Naive B cell (primary cell): ENCODE measurements around the gene SIVA1. TPM values are rescaled to one million over a fixed set of nuclear protein-coding genes. Genes with fewer than 3 reads are reported as not detected.
"Not testable (repeated sequence)": the region's sequence is repeated elsewhere in the genome, so short reads cannot be mapped to it uniquely, and the experiment has no call there.

Source experiments
- ATAC-seq, 2 donors: fragments of 150-1000 bp; cut with Tn5 transposase; 2 replicates each; pipeline ENCODE4 v1.10.0; 2021; ENCODE audit warnings: low read depth in 2 of 2, mild to moderate bottlenecking in 2 of 2, moderate library complexity in 2 of 2
- DNase-seq: peaks from one replicate; pipeline ENCODE4 v3.0.0; 2022
- H3K27ac Mint-ChIP-seq, 6 donors: one replicate each; pipeline ENCODE4 v1.8.0; 2020 to 2022; ENCODE audit warnings: mild to moderate bottlenecking in 6 of 6, mixed read lengths in 6 of 6, moderate library complexity in 5 of 6, inconsistent platforms in 2 of 6
- H3K27me3 Mint-ChIP-seq, 3 donors: one replicate each; pipeline ENCODE4 v1.8.0; 2021 to 2022; ENCODE audit warnings: mixed read lengths in 3 of 3, mild to moderate bottlenecking in 1 of 3
- H3K36me3 Mint-ChIP-seq, 2 donors: one replicate each; pipeline ENCODE4 v1.8.0; 2020 to 2022; ENCODE audit warnings: mixed read lengths in 2 of 2, inconsistent platforms in 1 of 2, mild to moderate bottlenecking in 1 of 2
- H3K4me1 Mint-ChIP-seq, 3 donors: one replicate each; pipeline ENCODE4 v1.8.0; 2020 to 2022; ENCODE audit warnings: mixed read lengths in 3 of 3, inconsistent platforms in 1 of 3, mild to moderate bottlenecking in 1 of 3, moderate library complexity in 1 of 3
- H3K4me3 Mint-ChIP-seq, 8 donors: one replicate each; pipeline ENCODE4 v1.8.0; 2020 to 2022; ENCODE audit warnings: mild to moderate bottlenecking in 8 of 8, mixed read lengths in 8 of 8, moderate library complexity in 8 of 8, inconsistent platforms in 2 of 8
- H3K9me3 Mint-ChIP-seq, 7 donors: one replicate each; pipeline ENCODE4 v1.8.0; 2020 to 2022; ENCODE audit warnings: mixed read lengths in 7 of 7, mild to moderate bottlenecking in 5 of 7, inconsistent platforms in 2 of 7, moderate library complexity in 1 of 7
- polyA plus RNA-seq, 6 donors: library from polyadenylated mRNA; unstranded; fragments of 300-500 nt; fragmentation: Illumina TruSeq; gene quantifications; one replicate each; pipeline ENCODE4 v1.2.3, GENCODE V29; 2021; ENCODE audit warnings: low read depth in 6 of 6

Gene SIVA1
- polyA plus RNA-seq, 6 donors from 2014 or later = 191 to 266 (median 227) TPM

DNA sequence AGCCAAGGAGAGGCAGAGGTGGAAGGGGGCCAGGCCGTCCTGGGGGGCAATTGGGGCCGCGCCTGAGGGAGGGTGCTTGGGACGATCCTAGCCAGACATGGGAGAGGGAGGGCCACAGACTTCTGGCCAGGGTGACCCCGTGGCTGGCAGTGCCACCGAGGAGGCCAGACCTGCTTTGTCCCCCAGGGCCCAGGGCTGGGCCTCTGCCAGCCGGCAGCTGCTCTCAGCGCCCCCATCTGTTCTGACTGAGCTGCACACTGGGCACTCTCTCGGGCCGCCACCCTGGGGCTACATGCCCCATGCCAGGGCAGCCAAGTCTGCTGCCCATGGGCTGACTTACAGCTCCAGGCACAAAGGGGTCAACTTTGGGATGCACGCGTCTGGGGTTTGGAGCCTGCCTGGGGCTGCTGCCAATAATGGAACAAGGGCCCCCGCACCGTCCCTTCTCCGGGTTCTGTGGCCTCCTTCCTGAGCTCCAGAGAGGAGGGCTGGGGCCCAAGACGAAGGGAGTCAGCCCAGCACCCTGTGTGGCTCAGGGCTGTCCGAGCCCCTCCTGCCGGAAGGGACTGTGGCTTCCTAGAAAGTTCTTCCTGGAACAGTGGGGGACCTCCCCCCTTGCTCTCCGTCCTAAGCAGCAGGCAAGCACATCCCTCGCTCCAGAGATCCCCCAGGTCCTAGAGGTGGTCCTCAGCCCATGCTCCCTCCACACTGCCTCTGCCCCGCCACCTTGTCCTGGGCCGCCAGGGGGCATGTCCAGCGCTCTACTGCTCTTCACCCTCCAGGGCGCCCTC lies 27.8 kb upstream of the SIVA1 start:
- no peak for ATAC-seq
- peaks cover 0 to 6% (median 5%) of the 10 kb centered on the region in 3 donors for H3K4me1 Mint-ChIP-seq
- peak overlapping the region; percentile 30 to 77 (median 65) for H3K4me3 Mint-ChIP-seq
- H3K36me3 Mint-ChIP-seq = no peaks in the 10 kb centered on the region
- no peak for DNase-seq
- peaks cover 0 to 15% (median 8%) of the 10 kb centered on the region in 3 donors for H3K27me3 Mint-ChIP-seq
- H3K9me3 Mint-ChIP-seq = no peaks in the 10 kb centered on the region
- H3K27ac Mint-ChIP-seq = peak overlapping the region in 1 of 6 donors; percentile 24

GRCh38 chr14:104725772-104726548 lies 27.0 kb upstream of the SIVA1 start:
- H3K4me3 Mint-ChIP-seq = peak overlapping the region in 5 of 8 donors; percentile 30 to 66 (median 60)
- peaks cover 0 to 6% (median 5%) of the 10 kb centered on the region in 3 donors for H3K4me1 Mint-ChIP-seq
- no peak overlapping the region for H3K27ac Mint-ChIP-seq
- ATAC-seq (no peak), DNase-seq (no peak)
- no peaks in the 10 kb centered on the region for H3K36me3 Mint-ChIP-seq
- H3K9me3 Mint-ChIP-seq = no peaks in the 10 kb centered on the region
- peaks cover 0 to 15% (median 8%) of the 10 kb centered on the region in 3 donors for H3K27me3 Mint-ChIP-seq

- peak overlapping the region in 1 of 6 donors; percentile 95 for H3K27ac Mint-ChIP-seq
Observed at GRCh38 chr14:104726600-104727451, 26.1 kb upstream of the SIVA1 start.

DNA sequence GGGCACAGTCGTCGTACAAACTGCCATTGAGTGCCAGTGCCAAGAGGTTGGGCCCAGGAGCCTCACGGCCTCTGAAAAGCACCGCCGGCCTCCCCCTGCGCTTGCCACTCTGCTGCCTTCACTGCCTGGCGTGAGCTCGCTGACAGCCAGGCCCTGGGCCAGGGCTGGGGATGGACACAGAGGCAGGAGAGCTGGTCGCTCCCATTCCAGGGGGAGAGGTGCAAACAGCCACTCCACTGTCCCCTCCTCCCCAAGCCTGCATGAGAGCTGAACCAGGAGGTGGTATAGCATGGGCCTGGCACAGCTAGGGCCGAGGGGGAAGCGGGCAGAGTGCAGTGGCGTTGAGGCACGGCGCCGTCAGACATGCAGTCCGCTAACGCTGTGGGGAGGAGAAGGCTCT lies 24.3 kb upstream of the SIVA1 start:
- DNase-seq (no peak), ATAC-seq (no peak)
- Mint-ChIP-seq H3K27me3 (peaks cover 0 to 22% (median 8%) of the 10 kb centered on the region in 3 donors), H3K4me1 (peaks cover 0 to 6% (median 5%) of the 10 kb centered on the region in 3 donors), H3K36me3 (no peaks in the 10 kb centered on the region), H3K27ac (peak overlapping the region in 1 of 6 donors; percentile 28), H3K4me3 (no peak overlapping the region), H3K9me3 (no peaks in the 10 kb centered on the region)

More at GRCh38 chr14:104726600-104727451, 26.1 kb upstream of the SIVA1 start:
- peaks cover 0 to 15% (median 8%) of the 10 kb centered on the region in 3 donors for H3K27me3 Mint-ChIP-seq
- ATAC-seq (no peak), DNase-seq (no peak)
- H3K36me3 Mint-ChIP-seq = no peaks in the 10 kb centered on the region
- no peaks in the 10 kb centered on the region for H3K9me3 Mint-ChIP-seq
- no peak overlapping the region for H3K4me3 Mint-ChIP-seq
- H3K4me1 Mint-ChIP-seq = peaks cover 0 to 6% (median 5%) of the 10 kb centered on the region in 3 donors

GRCh38 chr14:104729176-104729834 lies 23.6 kb upstream of the SIVA1 start:
- H3K4me3 Mint-ChIP-seq, H3K4me1 Mint-ChIP-seq, ATAC-seq, DNase-seq, H3K9me3 Mint-ChIP-seq, H3K36me3 Mint-ChIP-seq: not testable (repeated sequence)
- H3K27me3 Mint-ChIP-seq = peaks cover 0 to 22% (median 8%) of the 10 kb centered on the region in 3 donors
- H3K27ac Mint-ChIP-seq = peak overlapping the region in 1 of 6 donors; percentile 28

DNA sequence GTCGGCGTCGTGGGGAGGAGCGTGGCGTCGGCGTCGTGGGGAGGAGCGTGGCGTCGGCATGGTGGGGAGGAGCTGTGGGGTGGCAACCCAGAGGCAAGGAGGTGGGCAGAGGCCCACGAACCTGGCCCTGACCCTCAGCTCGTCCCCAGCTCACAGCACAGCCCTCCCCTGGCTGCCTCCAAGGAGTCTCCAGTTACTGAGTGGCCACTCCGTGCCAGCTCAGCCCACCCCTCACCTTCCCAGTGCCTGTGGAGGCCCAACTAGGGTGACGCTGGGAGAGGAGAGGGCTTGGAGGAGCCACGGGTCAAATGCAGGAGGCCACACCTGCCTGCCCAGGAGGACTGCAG lies 23.1 kb upstream of the SIVA1 start:
- Mint-ChIP-seq H3K9me3 (no peaks in the 10 kb centered on the region), H3K36me3 (no peaks in the 10 kb centered on the region), H3K27me3 (peaks cover 0 to 22% (median 8%) of the 10 kb centered on the region in 3 donors), H3K27ac (peak overlapping the region in 1 of 6 donors; percentile 14), H3K4me3 (no peak overlapping the region), H3K4me1 (peaks cover 0 to 6% (median under 1%) of the 10 kb centered on the region in 3 donors)
- no peak for DNase-seq
- ATAC-seq = no peak

DNA sequence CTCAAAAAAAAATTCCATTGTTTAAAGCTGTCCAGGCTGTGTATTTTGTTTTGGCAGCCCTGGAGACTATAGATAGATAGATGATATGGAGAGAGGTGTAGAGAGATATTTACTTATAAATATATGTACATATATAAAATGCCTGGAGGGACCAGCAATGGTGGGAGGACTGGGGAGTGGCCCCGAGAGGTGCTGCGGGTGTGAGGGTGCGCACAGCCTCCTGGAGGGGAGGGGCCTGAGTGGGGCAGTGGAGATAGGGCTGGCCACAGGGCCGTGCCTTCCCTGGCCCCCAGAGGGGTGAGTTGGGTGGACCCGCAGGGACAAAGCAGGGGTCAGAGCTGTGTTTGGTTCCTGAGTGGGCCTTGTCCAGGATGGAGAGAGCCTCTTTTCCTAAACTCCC lies 22.5 kb upstream of the SIVA1 start:
- no peak overlapping the region for H3K27ac Mint-ChIP-seq
- no peak overlapping the region for H3K4me3 Mint-ChIP-seq
- no peaks in the 10 kb centered on the region for H3K9me3 Mint-ChIP-seq
- H3K4me1 Mint-ChIP-seq = peaks cover 0 to 6% (median 0%) of the 10 kb centered on the region in 3 donors
- no peaks in the 10 kb centered on the region for H3K36me3 Mint-ChIP-seq
- DNase-seq = no peak
- H3K27me3 Mint-ChIP-seq = peaks cover 0 to 22% (median 8%) of the 10 kb centered on the region in 3 donors
- no peak for ATAC-seq

DNA sequence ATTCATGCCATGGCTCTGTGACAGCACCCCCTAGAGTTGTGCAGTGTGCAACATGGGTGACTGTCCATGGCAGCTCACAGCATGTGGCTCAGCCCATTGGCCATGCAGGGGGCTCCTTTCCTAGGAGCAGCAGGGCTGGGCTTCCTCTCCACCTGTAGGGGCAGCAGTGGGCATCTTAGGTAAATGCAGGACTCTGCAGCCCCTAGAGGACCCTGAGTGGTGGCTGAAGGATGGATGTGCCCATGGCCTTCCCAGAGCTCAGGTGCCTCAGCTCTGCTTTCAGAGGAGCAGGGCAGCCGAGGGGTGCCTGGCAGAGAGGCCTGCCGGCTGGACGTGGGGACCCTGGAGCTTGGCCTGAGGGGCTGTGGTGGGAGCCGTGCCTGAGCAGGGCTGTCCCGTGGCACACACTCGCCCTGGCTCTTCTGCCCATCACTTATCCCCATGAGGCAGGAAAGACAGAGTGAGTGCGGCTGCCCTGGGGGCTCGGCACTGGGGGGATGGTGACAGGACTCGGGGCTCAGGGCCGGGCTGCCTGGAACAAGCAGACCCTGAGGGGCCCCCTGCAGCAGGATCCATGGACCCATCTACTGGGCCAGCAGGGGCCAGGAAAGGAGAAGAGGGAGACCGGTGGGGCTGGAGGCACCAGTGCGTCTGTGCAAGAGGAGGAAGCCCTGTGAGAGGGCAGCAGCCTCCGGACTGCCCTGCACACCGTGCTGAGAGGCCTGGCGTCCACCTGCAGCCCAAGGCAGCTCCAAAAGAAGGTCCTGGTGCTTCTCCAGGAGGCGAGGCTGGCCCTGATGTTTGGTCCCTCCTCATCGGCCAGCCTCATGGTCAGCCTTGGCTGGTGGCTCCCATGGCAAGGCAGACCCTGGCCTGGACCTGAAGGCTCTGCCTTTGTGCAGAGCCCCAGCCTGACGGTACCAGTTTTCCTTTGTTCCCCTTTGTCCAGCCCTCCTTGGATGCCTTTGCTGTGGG lies 21.3 kb upstream of the SIVA1 start:
- H3K27ac Mint-ChIP-seq = no peak overlapping the region
- H3K9me3 Mint-ChIP-seq = no peaks in the 10 kb centered on the region
- H3K4me3 Mint-ChIP-seq = no peak overlapping the region
- DNase-seq (no peak), ATAC-seq (peak in 1 of 2 donors; percentile 55)
- peaks cover 0 to 6% (median 0%) of the 10 kb centered on the region in 3 donors for H3K4me1 Mint-ChIP-seq
- H3K27me3 Mint-ChIP-seq = peaks cover 0 to 27% (median 8%) of the 10 kb centered on the region in 3 donors
- no peaks in the 10 kb centered on the region for H3K36me3 Mint-ChIP-seq

GRCh38 chr14:104732355-104732804 lies 20.6 kb upstream of the SIVA1 start:
- Mint-ChIP-seq H3K27me3 (peaks cover 0 to 23% (median 4%) of the 10 kb centered on the region in 3 donors), H3K36me3 (no peaks in the 10 kb centered on the region), H3K27ac (peak overlapping the region in 1 of 6 donors; percentile 21), H3K4me1 (peaks cover 0 to 6% (median 0%) of the 10 kb centered on the region in 3 donors), H3K9me3 (no peaks in the 10 kb centered on the region), H3K4me3 (no peak overlapping the region)
- ATAC-seq = no peak
- no peak for DNase-seq

GRCh38 chr14:104732931-104733681 lies 19.8 kb upstream of the SIVA1 start:
- no peak overlapping the region for H3K27ac Mint-ChIP-seq
- no peak for DNase-seq
- ATAC-seq = no peak
- H3K4me3 Mint-ChIP-seq = no peak overlapping the region
- no peaks in the 10 kb centered on the region for H3K36me3 Mint-ChIP-seq
- H3K4me1 Mint-ChIP-seq = peaks cover 0 to 6% (median 0%) of the 10 kb centered on the region in 3 donors
- H3K9me3 Mint-ChIP-seq = no peaks in the 10 kb centered on the region
- peaks cover 0 to 17% (median 0%) of the 10 kb centered on the region in 3 donors for H3K27me3 Mint-ChIP-seq

GRCh38 chr14:104734051-104734587 lies 18.8 kb upstream of the SIVA1 start:
- ATAC-seq (no peak), DNase-seq (no peak)
- H3K27me3 Mint-ChIP-seq = peaks cover 0 to 13% (median 0%) of the 10 kb centered on the region in 3 donors
- H3K27ac Mint-ChIP-seq = no peak overlapping the region
- H3K4me3 Mint-ChIP-seq = no peak overlapping the region
- no peaks in the 10 kb centered on the region for H3K36me3 Mint-ChIP-seq
- H3K4me1 Mint-ChIP-seq = peaks cover 0 to under 1% (median 0%) of the 10 kb centered on the region in 3 donors
- no peaks in the 10 kb centered on the region for H3K9me3 Mint-ChIP-seq
